Stimulated activated naive CD8-positive, alpha-beta T cell treated with anti-CD3 and anti-CD28 coated beads, Interleukin-15, amount 100 ng/mL, for 72 hours (primary cell): ENCODE measurements around the gene SNX13.
A peak's percentile ranks its signal among the peaks of the same experiment; 100 is the strongest.
"Not testable (repeated sequence)": the region's sequence is repeated elsewhere in the genome, so short reads cannot be mapped to it uniquely, and the experiment has no call there.

ENCODE experiments used
- ATAC-seq: fragments of 150-1000 bp; cut with Tn5 transposase; 2 replicates; pipeline ENCODE4 v1.10.0; 2021; ENCODE audit warnings: mild to moderate bottlenecking, moderate library complexity
- DNase-seq, 2 donors: peaks; one replicate each; pipeline ENCODE4 v3.0.0; 2021 to 2022
- H3K27ac Mint-ChIP-seq, 2 donors: one replicate each; pipeline ENCODE4 v1.8.0; 2022; ENCODE audit warnings: mild to moderate bottlenecking in 2 of 2, mixed read lengths in 2 of 2, moderate library complexity in 2 of 2
- H3K27me3 Mint-ChIP-seq: one replicate; pipeline ENCODE4 v1.8.0; 2022; ENCODE audit warnings: mixed read lengths
- H3K4me1 Mint-ChIP-seq: one replicate; pipeline ENCODE4 v1.8.0; 2022; ENCODE audit warnings: mild to moderate bottlenecking, mixed read lengths
- H3K4me3 Mint-ChIP-seq, 2 donors: one replicate each; pipeline ENCODE4 v1.8.0; 2022; ENCODE audit warnings: mild to moderate bottlenecking in 2 of 2, mixed read lengths in 2 of 2, moderate library complexity in 1 of 2
- H3K9me3 Mint-ChIP-seq, 2 donors: one replicate each; pipeline ENCODE4 v1.8.0; 2022; ENCODE audit warnings: mixed read lengths in 2 of 2

Gene SNX13

DNA sequence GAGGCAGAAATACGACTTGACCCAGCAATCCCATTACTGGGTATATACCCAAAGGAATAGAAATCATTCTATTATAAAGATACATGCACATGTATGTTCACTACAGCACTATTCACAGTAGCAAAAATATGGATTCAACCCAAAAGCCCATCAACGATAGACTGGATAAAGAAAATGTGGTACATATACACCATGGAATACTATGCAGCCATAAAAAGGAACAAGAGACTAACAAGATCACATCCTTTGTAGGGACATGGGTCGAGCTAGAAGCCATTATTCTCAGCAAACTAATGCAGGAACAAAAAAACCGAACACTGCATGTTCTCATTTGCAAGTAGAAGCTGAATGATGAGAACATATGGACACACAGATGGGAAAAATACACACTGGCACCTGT is 31.0 kb downstream of the SNX13 start:
- not testable (repeated sequence) for ATAC-seq, H3K4me3 Mint-ChIP-seq

GRCh38 chr7:17907014-17907413 is 33.3 kb downstream of the SNX13 start:
- H3K4me3 Mint-ChIP-seq: no peak overlapping the region
- DNase-seq (no peak), ATAC-seq (no peak)
- H3K9me3 Mint-ChIP-seq: peaks cover 13 to 16% of the 10 kb centered on the region in 2 donors
- peaks cover 46% of the 10 kb centered on the region for H3K4me1 Mint-ChIP-seq
- H3K27me3 Mint-ChIP-seq: no peaks in the 10 kb centered on the region
- H3K27ac Mint-ChIP-seq: no peak overlapping the region

More for the DNA sequence above, 31.0 kb downstream of the SNX13 start:
- not testable (repeated sequence) for DNase-seq, H3K27ac Mint-ChIP-seq, H3K27me3 Mint-ChIP-seq
- Mint-ChIP-seq H3K9me3 (peaks cover 13 to 16% of the 10 kb centered on the region in 2 donors), H3K4me1 (peaks cover 36% of the 10 kb centered on the region)

GRCh38 chr7:17903337-17903736 is 37.0 kb downstream of the SNX13 start:
- ATAC-seq: peak; percentile 92
- DNase-seq: no peak
- no peak overlapping the region for H3K4me3 Mint-ChIP-seq
- no peaks in the 10 kb centered on the region for H3K27me3 Mint-ChIP-seq
- no peaks in the 10 kb centered on the region for H3K9me3 Mint-ChIP-seq
- peaks cover 38% of the 10 kb centered on the region for H3K4me1 Mint-ChIP-seq
- peak overlapping the region in 1 of 2 donors; percentile 85 for H3K27ac Mint-ChIP-seq

DNA sequence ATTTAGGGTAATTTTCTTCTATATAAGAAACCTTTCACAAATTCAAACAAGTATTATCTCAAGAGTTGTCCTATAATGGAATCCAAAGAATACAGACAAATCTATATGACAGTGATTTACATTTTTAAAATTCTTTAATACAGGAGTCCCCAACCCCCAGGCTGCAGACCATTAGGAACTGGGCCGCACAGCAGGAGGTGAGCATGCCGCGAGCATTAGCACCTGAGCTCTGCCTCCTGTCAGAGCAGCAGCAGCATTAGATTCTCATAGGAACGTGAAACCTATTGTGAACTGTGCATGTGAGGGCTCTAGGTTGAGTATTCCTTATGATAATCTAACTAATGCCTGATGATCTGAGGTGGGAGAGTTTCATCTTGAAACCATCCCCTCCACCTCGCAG is 37.7 kb downstream of the SNX13 start:
- Mint-ChIP-seq H3K9me3 (no peaks in the 10 kb centered on the region), H3K4me1 (peaks cover 31% of the 10 kb centered on the region), H3K27me3 (no peaks in the 10 kb centered on the region), H3K4me3 (no peak overlapping the region), H3K27ac (no peak overlapping the region)
- ATAC-seq (no peak), DNase-seq (no peak)

GRCh38 chr7:17900464-17900863 is 39.8 kb downstream of the SNX13 start:
- Mint-ChIP-seq H3K9me3 (no peaks in the 10 kb centered on the region), H3K27ac (peak overlapping the region; percentile 63 to 81), H3K27me3 (no peaks in the 10 kb centered on the region), H3K4me3 (no peak overlapping the region), H3K4me1 (peaks cover 24% of the 10 kb centered on the region)
- no peak for DNase-seq
- ATAC-seq: peak; percentile 5

DNA sequence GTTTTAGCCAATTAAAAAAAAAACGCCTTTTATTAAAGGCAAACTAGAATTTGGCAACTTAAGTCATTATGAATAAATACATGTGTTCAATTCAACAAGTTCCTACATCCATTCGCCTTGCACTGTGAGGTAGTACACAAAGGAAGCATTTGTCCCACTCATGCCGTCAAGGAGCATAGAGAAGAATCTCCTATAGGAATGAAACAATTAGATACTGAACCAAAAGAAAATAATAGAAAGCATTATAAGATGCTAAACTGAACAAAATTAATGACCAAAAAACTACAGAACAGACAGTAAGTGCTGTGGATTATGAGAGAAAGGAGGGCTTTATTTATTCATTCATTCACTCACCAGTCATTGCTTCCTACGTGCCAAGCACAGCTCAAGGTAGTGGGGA is 42.2 kb downstream of the SNX13 start:
- DNase-seq (no peak), ATAC-seq (no peak)
- Mint-ChIP-seq H3K4me3 (no peak overlapping the region), H3K27ac (no peak overlapping the region), H3K27me3 (no peaks in the 10 kb centered on the region), H3K9me3 (no peaks in the 10 kb centered on the region), H3K4me1 (peaks cover 5% of the 10 kb centered on the region)

DNA sequence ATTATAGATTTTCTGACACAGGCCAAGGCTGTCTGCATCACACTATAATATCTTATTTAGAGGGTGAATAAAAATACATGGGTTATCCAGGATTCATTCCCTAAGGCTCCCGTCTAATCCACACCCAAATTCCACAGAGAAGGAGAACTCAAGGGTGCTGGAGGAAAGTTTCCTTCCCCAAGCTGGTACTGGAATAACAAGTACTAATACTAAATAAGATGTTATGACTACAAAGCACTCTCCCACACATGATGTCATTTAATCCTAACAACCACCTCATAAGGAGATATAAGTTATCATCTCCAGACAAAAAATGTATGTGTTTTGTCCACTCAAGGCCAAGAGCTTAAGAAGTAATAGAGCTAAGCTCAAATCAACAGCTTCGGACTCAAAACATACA is 53.0 kb downstream of the SNX13 start:
- no peak overlapping the region for H3K27ac Mint-ChIP-seq
- no peaks in the 10 kb centered on the region for H3K27me3 Mint-ChIP-seq
- no peak for ATAC-seq
- H3K4me3 Mint-ChIP-seq: no peak overlapping the region
- no peaks in the 10 kb centered on the region for H3K9me3 Mint-ChIP-seq
- H3K4me1 Mint-ChIP-seq: no peaks in the 10 kb centered on the region
- DNase-seq: no peak

GRCh38 chr7:17882685-17883084 is 57.6 kb downstream of the SNX13 start:
- Mint-ChIP-seq H3K4me1 (no peaks in the 10 kb centered on the region), H3K27ac (no peak overlapping the region), H3K4me3 (no peak overlapping the region), H3K9me3 (no peaks in the 10 kb centered on the region), H3K27me3 (no peaks in the 10 kb centered on the region)
- DNase-seq: no peak
- no peak for ATAC-seq

- H3K4me3 Mint-ChIP-seq: no peak overlapping the region
- ATAC-seq (no peak), DNase-seq (no peak)
- H3K27ac Mint-ChIP-seq: peak overlapping the region in 1 of 2 donors; percentile 27
- no peaks in the 10 kb centered on the region for H3K4me1 Mint-ChIP-seq
- no peaks in the 10 kb centered on the region for H3K27me3 Mint-ChIP-seq
- no peaks in the 10 kb centered on the region for H3K9me3 Mint-ChIP-seq
Measured at GRCh38 chr7:17879075-17879661, 61.1 kb downstream of the SNX13 start.

GRCh38 chr7:17878627-17879026 is 61.7 kb downstream of the SNX13 start:
- no peak overlapping the region for H3K4me3 Mint-ChIP-seq
- no peaks in the 10 kb centered on the region for H3K4me1 Mint-ChIP-seq
- no peak for ATAC-seq
- no peak for DNase-seq
- no peaks in the 10 kb centered on the region for H3K27me3 Mint-ChIP-seq
- H3K9me3 Mint-ChIP-seq: no peaks in the 10 kb centered on the region
- no peak overlapping the region for H3K27ac Mint-ChIP-seq

- Mint-ChIP-seq H3K27me3 (no peaks in the 10 kb centered on the region), H3K27ac (peak overlapping the region in 1 of 2 donors; percentile 9), H3K4me1 (peaks cover 18% of the 10 kb centered on the region), H3K4me3 (peak overlapping the region in 1 of 2 donors; percentile 12), H3K9me3 (peaks cover 0 to 6% of the 10 kb centered on the region in 2 donors)
- DNase-seq (no peak), ATAC-seq (peak; percentile 78)
Measured at GRCh38 chr7:17871815-17872533, 68.3 kb downstream of the SNX13 start.

DNA sequence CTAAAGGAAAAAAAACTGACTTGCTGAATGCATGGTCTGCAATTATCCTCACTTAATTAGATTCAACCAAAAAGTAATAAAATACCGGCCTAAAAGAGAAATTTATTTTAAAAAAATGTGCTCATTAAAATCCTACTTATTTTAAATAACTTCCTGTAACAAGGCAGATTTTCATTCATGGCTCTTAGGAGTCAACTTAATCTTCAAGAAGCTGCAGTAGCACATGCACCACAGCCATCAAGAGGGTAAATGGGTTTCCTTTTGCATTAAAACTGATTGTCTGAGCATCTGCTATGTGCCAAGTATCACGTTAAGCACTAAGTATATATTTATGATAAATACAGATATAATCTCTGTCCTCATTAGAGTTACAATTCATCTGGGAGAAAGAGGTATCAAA is 69.9 kb downstream of the SNX13 start:
- peaks cover 0 to 21% of the 10 kb centered on the region in 2 donors for H3K9me3 Mint-ChIP-seq
- ATAC-seq (no peak), DNase-seq (no peak)
- peaks cover 18% of the 10 kb centered on the region for H3K4me1 Mint-ChIP-seq
- H3K27ac Mint-ChIP-seq: no peak overlapping the region
- no peaks in the 10 kb centered on the region for H3K27me3 Mint-ChIP-seq
- H3K4me3 Mint-ChIP-seq: no peak overlapping the region

- no peak overlapping the region for H3K27ac Mint-ChIP-seq
- H3K9me3 Mint-ChIP-seq: peaks cover 4 to 16% of the 10 kb centered on the region in 2 donors
Measured at GRCh38 chr7:17863809-17864143, 76.5 kb downstream of the SNX13 start.

GRCh38 chr7:17863095-17863808 is 77.0 kb downstream of the SNX13 start:
- Mint-ChIP-seq H3K4me3 (no peak overlapping the region), H3K27ac (no peak overlapping the region), H3K9me3 (peaks cover 4 to 16% of the 10 kb centered on the region in 2 donors), H3K4me1 (no peaks in the 10 kb centered on the region), H3K27me3 (no peaks in the 10 kb centered on the region)
- DNase-seq: no peak
- ATAC-seq: no peak

More at GRCh38 chr7:17863809-17864143, 76.5 kb downstream of the SNX13 start:
- ATAC-seq (no peak), DNase-seq (no peak)
- Mint-ChIP-seq H3K27me3 (no peaks in the 10 kb centered on the region), H3K4me1 (no peaks in the 10 kb centered on the region), H3K4me3 (no peak overlapping the region)

GRCh38 chr7:17856251-17856650 is 84.0 kb downstream of the SNX13 start:
- H3K27me3 Mint-ChIP-seq: no peaks in the 10 kb centered on the region
- DNase-seq (no peak), ATAC-seq (no peak)
- H3K27ac Mint-ChIP-seq: no peak overlapping the region
- peaks cover 13% of the 10 kb centered on the region for H3K4me1 Mint-ChIP-seq
- no peak overlapping the region for H3K4me3 Mint-ChIP-seq
- peaks cover 6 to 7% of the 10 kb centered on the region in 2 donors for H3K9me3 Mint-ChIP-seq

- no peak for DNase-seq
- Mint-ChIP-seq H3K4me3 (no peak overlapping the region), H3K4me1 (peaks cover 13% of the 10 kb centered on the region), H3K27me3 (no peaks in the 10 kb centered on the region), H3K27ac (no peak overlapping the region), H3K9me3 (peaks cover 6 to 7% of the 10 kb centered on the region in 2 donors)
- ATAC-seq: peak; percentile 26
Measured at GRCh38 chr7:17855202-17855601, 85.1 kb downstream of the SNX13 start.
